Measurements from ENCODE around the gene SLC4A2.

The SLC4A2 gene

GRCh38 chr7:151125470-151125845 lies 66.1 kb downstream of the SLC4A2 start:
- no peak overlapping the region for H3K27ac ChIP-seq (replicated peaks)
- TF ChIP-seq REST (IDR thresholded peaks at IDR 0.05; ENCODE audit: insufficient replicate concordance, low read depth), result no peak
- TF ChIP-seq CTCF (IDR thresholded peaks at IDR 0.05; ENCODE audit: insufficient read depth, low read length), result no peak
- no peak for TF ChIP-seq POLR2AphosphoS5 (IDR thresholded peaks at IDR 0.05; ENCODE audit: low read depth)
- TF ChIP-seq GABPA (IDR thresholded peaks at IDR 0.05; ENCODE audit: low read depth), result no peak
- no peak for TF ChIP-seq SPI1 (IDR thresholded peaks at IDR 0.05; ENCODE audit: borderline replicate concordance, low read depth)
- no peaks in the 10 kb centered on the region for H3K27me3 ChIP-seq (ENCODE audit: insufficient read depth, poor library complexity, severe bottlenecking)
- no peak for DNase-seq (ENCODE audit: low read depth in 1 of 2, low spot score in 1 of 2)
- no peak overlapping the region for H3K4me3 ChIP-seq (replicated peaks; ENCODE audit: insufficient read depth, low read length)

DNA sequence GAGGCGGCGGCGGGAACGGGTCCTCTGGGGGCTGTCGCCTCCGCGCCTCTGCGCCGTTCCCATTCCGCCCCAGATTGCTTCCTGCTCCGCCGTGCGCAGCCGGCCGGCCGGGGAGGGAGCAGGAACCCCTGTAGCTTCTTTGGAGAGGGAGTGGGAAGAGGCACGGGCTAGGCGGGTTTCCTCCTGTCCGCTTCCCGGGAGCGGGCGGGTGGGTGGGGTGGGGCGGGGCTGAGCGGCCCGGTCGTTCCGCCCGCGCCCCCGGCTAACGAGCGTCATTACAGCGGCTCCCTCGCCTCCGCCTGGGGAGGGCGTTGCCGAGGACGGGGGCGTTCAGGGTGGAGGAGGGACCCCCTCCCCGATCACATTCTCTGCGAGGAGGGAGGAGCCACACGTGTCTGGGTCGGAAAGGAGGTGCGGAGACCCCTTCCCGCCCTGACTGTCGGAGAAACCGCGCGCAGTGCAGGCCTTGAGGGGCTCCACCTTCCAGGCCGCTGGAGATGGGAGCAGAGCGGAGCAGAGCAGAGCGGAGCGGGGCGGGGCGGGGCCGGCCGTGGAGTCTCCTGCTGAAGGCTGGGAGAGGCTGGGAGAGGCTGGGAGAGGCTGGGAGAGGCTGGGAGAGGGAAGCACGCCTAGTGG lies 66.6 kb downstream of the SLC4A2 start:
- Histone ChIP-seq H3K27me3 (ENCODE audit: insufficient read depth, poor library complexity, severe bottlenecking) (no peaks in the 10 kb centered on the region), H3K4me3 (replicated peaks; ENCODE audit: insufficient read depth, low read length) (no peak overlapping the region), H3K27ac (replicated peaks) (no peak overlapping the region)
- no peak for DNase-seq (ENCODE audit: low read depth in 1 of 2, low spot score in 1 of 2)
- TF ChIP-seq GABPA (IDR thresholded peaks at IDR 0.05; ENCODE audit: low read depth), result no peak
- no peak for TF ChIP-seq SPI1 (IDR thresholded peaks at IDR 0.05; ENCODE audit: borderline replicate concordance, low read depth)
- TF ChIP-seq REST (IDR thresholded peaks at IDR 0.05; ENCODE audit: insufficient replicate concordance, low read depth), result no peak
- TF ChIP-seq POLR2AphosphoS5 (IDR thresholded peaks at IDR 0.05; ENCODE audit: low read depth), result no peak
- no peak for TF ChIP-seq CTCF (IDR thresholded peaks at IDR 0.05; ENCODE audit: insufficient read depth, low read length)
